Activated CD4-positive, alpha-beta T cell treated with anti-CD3 and anti-CD28 coated beads for 4 hours (primary cell): ENCODE measurements around the gene GBGT1.

Experiments
- DNase-seq, 2 donors: peaks; one replicate each; pipeline ENCODE4 v3.0.0-alpha.2; 2020

Gene GBGT1

GRCh38 chr9:133160742-133161546, 2.8 kb downstream of the GBGT1 start:
- peak in 1 of 2 donors; percentile 49 for DNase-seq

GRCh38 chr9:133158695-133159094, 5.0 kb downstream of the GBGT1 start:
- no peak for DNase-seq

GRCh38 chr9:133155156-133155555, 8.6 kb downstream of the GBGT1 start:
- no peak for DNase-seq

GRCh38 chr9:133154097-133154989, 9.4 kb downstream of the GBGT1 start:
- DNase-seq = no peak

GRCh38 chr9:133153227-133154096, 10.3 kb downstream of the GBGT1 start:
- no peak for DNase-seq

- no peak for DNase-seq
Measured at GRCh38 chr9:133151601-133152525, 11.9 kb downstream of the GBGT1 start.

GRCh38 chr9:133151041-133151440, 12.7 kb downstream of the GBGT1 start:
- no peak for DNase-seq

GRCh38 chr9:133149130-133150015, 14.3 kb downstream of the GBGT1 start:
- peak; percentile 74 to 80 for DNase-seq

- peak; percentile 53 to 58 for DNase-seq
Measured at GRCh38 chr9:133148199-133149129, 15.2 kb downstream of the GBGT1 start.

- DNase-seq = peak; percentile 79 to 84
Measured at GRCh38 chr9:133147412-133148198, 16.1 kb downstream of the GBGT1 start.

- no peak for DNase-seq
Measured at GRCh38 chr9:133146746-133147411, 16.8 kb downstream of the GBGT1 start.

GRCh38 chr9:133144904-133145851, 18.5 kb downstream of the GBGT1 start:
- no peak for DNase-seq

- DNase-seq = peak; percentile 73 to 93
Measured at GRCh38 chr9:133144142-133144903, 19.4 kb downstream of the GBGT1 start.

- no peak for DNase-seq
Measured at GRCh38 chr9:133143639-133144141, 20.0 kb downstream of the GBGT1 start.

- no peak for DNase-seq
Measured at GRCh38 chr9:133142684-133143622, 20.8 kb downstream of the GBGT1 start.
